Bronchial epithelial cell (primary cell): Measurements from ENCODE around the gene CAMTA1. TPM values are rescaled to one million over a fixed set of nuclear protein-coding genes. Genes with fewer than 3 reads are reported as not detected.

ENCODE experiments used
- DNase-seq: peaks from one replicate; pipeline ENCODE4 v3.0.0-alpha.2; 2010; ENCODE audit warnings: low read depth
- FAIRE-seq: peaks from 2 replicates; lab custom pipeline; 2011; peaks lifted over from hg19 to GRCh38; lab: Jason Lieb, UNC
- H3K27me3 ChIP-seq: 2 replicates; pipeline ENCODE4 v1.5.1; 2011; ENCODE audit warnings: low read length; ENCODE audit not compliant: control insufficient read depth, insufficient read depth
- H3K36me3 ChIP-seq: 2 replicates; pipeline ENCODE4 v1.5.1; 2011; ENCODE audit warnings: low read length; ENCODE audit not compliant: control insufficient read depth, insufficient read depth
- H3K4me3 ChIP-seq: 2 replicates; pipeline ENCODE4 v1.5.1; 2011; ENCODE audit warnings: mild to moderate bottlenecking, low read depth, low read length, control low read depth
- total RNA-seq: library from RNA; depleted of rRNA; stranded (reverse); fragments of >200 nt; gene quantifications from 2 replicates; pipeline ENCODE4 v1.2.1, GENCODE V29; 2014
- TF ChIP-seq, protein P1 (sequence below): IDR thresholded peaks from 2 replicates; pipeline ENCODE4 v1.5.1; 2011; ENCODE audit warnings: mild to moderate bottlenecking, moderate library complexity, low read length, control low read depth, inconsistent platforms; ENCODE audit not compliant: insufficient read depth, severe bottlenecking

The CAMTA1 gene
- total RNA-seq, 1 donor from 2014 or later, result 68.2 TPM

GRCh38 chr1:6854166-6854565, 68.9 kb downstream of the CAMTA1 start:
- DNase-seq (peak; percentile 67), FAIRE-seq (no peak)
- Histone ChIP-seq H3K27me3 (no peaks in the 10 kb centered on the region), H3K36me3 (peaks cover 3% of the 10 kb centered on the region), H3K4me3 (no peak overlapping the region)
- TF ChIP-seq, protein P1, sequence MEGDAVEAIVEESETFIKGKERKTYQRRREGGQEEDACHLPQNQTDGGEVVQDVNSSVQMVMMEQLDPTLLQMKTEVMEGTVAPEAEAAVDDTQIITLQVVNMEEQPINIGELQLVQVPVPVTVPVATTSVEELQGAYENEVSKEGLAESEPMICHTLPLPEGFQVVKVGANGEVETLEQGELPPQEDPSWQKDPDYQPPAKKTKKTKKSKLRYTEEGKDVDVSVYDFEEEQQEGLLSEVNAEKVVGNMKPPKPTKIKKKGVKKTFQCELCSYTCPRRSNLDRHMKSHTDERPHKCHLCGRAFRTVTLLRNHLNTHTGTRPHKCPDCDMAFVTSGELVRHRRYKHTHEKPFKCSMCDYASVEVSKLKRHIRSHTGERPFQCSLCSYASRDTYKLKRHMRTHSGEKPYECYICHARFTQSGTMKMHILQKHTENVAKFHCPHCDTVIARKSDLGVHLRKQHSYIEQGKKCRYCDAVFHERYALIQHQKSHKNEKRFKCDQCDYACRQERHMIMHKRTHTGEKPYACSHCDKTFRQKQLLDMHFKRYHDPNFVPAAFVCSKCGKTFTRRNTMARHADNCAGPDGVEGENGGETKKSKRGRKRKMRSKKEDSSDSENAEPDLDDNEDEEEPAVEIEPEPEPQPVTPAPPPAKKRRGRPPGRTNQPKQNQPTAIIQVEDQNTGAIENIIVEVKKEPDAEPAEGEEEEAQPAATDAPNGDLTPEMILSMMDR, result no peak

DNA sequence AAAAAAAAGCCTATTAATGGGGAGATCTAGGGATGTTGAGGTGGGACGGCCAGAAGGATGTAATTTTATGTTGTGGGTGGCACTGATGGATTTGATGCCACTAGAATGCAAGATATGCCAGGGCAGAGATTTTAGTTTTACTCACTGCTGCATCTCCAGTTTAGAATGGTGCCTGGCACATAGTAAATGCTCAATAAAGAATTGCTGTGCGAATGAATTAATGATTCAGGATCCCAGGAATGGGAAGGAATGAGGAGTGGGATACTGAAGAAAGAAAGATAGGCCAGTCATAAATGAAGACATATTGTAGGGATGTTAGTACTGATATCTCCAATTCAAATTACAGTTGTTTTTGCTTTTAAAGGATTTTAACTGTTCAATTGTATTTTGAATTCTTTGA, 72.6 kb downstream of the CAMTA1 start:
- DNase-seq (no peak), FAIRE-seq (no peak)
- H3K27me3 ChIP-seq, result no peaks in the 10 kb centered on the region
- H3K4me3 ChIP-seq, result no peak overlapping the region
- TF ChIP-seq, protein P1, result no peak
- peaks cover 1% of the 10 kb centered on the region for H3K36me3 ChIP-seq

- Histone ChIP-seq H3K27me3 (no peaks in the 10 kb centered on the region), H3K4me3 (no peak overlapping the region), H3K36me3 (peaks cover 2% of the 10 kb centered on the region)
- TF ChIP-seq, protein P1, result no peak
- no peak for DNase-seq
- FAIRE-seq, result no peak
Observed at GRCh38 chr1:6858596-6858995, 73.3 kb downstream of the CAMTA1 start.

GRCh38 chr1:6859415-6860343, 74.4 kb downstream of the CAMTA1 start:
- DNase-seq (peak; percentile 91), FAIRE-seq (no peak)
- Histone ChIP-seq H3K27me3 (no peaks in the 10 kb centered on the region), H3K4me3 (no peak overlapping the region), H3K36me3 (peaks cover 2% of the 10 kb centered on the region)
- TF ChIP-seq, protein P1, result no peak

DNA sequence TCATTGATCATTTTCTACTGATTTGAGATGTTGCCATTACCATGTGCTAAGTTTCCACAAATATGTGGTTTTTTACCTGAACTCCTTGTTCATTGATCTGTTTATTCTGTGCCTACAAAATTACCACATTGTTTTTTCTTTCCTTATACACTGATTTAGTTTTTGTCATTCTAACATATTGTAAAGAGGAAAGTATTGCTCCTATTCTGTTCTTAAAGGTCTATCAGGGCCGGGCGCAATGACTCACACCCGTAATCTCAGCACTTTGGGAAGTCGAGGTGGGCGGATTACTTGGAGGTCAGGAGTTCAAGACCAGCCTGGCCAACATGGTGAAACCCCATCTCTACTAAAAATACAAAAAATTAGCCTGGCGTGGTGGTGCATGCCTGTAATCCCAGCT, 75.1 kb downstream of the CAMTA1 start:
- no peaks in the 10 kb centered on the region for H3K27me3 ChIP-seq
- FAIRE-seq (no peak), DNase-seq (peak; percentile 15)
- H3K36me3 ChIP-seq, result peaks cover 1% of the 10 kb centered on the region
- no peak overlapping the region for H3K4me3 ChIP-seq
- TF ChIP-seq, protein P1, result no peak
